ENCODE data around the gene C16orf95. TPM values are rescaled to one million over a fixed set of nuclear protein-coding genes. Genes with fewer than 3 reads are reported as not detected.

Gene C16orf95
- total RNA-seq, 2 donors from 2014 or later, result 0.91 to 8.0 TPM

DNA sequence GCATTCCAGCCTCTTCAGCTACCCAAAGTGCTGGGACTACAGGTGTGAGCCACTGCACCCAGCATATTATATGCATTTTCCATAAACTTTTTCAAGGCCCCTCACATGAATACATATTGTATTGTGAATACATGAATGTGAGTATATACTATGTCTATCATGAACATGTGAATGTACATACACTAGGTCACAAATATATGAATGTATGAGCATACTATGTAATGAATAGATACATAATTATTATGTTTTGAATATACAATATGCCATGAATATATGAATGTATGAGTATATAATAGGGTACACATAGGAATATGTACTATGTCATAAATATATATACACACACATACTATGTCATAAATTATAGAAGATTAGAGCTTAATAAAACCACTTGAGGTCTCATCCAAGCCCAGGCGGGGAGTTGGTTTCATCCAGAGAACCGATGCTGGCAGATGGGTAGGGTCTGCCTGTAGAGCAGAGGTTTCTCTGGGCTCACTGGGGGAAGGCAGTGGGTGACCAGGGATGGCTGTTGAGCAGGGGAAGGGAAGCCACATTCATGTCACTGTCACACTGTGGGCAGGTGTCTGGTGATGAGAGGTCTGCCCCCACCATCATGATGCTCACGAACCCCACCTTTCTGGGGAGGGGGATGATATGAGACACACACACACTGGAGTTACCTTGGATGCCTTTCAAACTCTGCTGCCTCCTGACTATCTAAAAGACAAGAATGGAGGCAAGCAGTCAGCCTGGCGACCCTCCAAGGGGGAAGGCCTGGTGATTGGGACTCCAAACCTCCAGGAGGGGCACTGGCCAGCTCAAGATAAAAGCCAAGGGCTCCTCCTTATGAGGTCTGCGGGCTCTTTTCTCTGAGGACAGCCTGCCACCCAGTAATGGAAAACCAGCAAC lies 7.3 kb downstream of the C16orf95 start:
- Histone ChIP-seq H3K4me1 (replicated peaks) (no peaks in the 10 kb centered on the region), H3K4me3 (no peak overlapping the region), H3K9me3 (no peaks in the 10 kb centered on the region), H3K36me3 (no peaks in the 10 kb centered on the region), H3K27me3 (replicated peaks; ENCODE audit: insufficient read depth) (no peaks in the 10 kb centered on the region), H3K27ac (no peak overlapping the region)
- DNase-seq (ENCODE audit: low spot score), result no peak
- intact Hi-C loops (cut with DNase I), result loop anchor here (10.0 kb wide), 1 partner anchor 185 kb away; the partner anchor contains the start of gene ZCCHC14
- WGBS, result 88% methylated on average over 5 of the region's 5 CpGs
- no peak for TF ChIP-seq POLR2AphosphoS5 (IDR thresholded peaks at IDR 0.05)
- no peak for TF ChIP-seq POLR2A (IDR thresholded peaks at IDR 0.05)
- TF ChIP-seq, protein P1, sequence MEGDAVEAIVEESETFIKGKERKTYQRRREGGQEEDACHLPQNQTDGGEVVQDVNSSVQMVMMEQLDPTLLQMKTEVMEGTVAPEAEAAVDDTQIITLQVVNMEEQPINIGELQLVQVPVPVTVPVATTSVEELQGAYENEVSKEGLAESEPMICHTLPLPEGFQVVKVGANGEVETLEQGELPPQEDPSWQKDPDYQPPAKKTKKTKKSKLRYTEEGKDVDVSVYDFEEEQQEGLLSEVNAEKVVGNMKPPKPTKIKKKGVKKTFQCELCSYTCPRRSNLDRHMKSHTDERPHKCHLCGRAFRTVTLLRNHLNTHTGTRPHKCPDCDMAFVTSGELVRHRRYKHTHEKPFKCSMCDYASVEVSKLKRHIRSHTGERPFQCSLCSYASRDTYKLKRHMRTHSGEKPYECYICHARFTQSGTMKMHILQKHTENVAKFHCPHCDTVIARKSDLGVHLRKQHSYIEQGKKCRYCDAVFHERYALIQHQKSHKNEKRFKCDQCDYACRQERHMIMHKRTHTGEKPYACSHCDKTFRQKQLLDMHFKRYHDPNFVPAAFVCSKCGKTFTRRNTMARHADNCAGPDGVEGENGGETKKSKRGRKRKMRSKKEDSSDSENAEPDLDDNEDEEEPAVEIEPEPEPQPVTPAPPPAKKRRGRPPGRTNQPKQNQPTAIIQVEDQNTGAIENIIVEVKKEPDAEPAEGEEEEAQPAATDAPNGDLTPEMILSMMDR (IDR thresholded peaks at IDR 0.05), result no peak

GRCh38 chr16:87308826-87309225 lies 8.4 kb downstream of the C16orf95 start:
- Histone ChIP-seq H3K27ac (no peak overlapping the region), H3K4me3 (no peak overlapping the region), H3K36me3 (no peaks in the 10 kb centered on the region), H3K4me1 (replicated peaks) (no peaks in the 10 kb centered on the region), H3K27me3 (replicated peaks; ENCODE audit: insufficient read depth) (no peaks in the 10 kb centered on the region), H3K9me3 (no peaks in the 10 kb centered on the region)
- no peak for DNase-seq (ENCODE audit: low spot score)
- TF ChIP-seq POLR2AphosphoS5 (IDR thresholded peaks at IDR 0.05), result no peak
- no peak for TF ChIP-seq POLR2A (IDR thresholded peaks at IDR 0.05)
- TF ChIP-seq, protein P1 (IDR thresholded peaks at IDR 0.05), result no peak
- intact Hi-C loops (cut with DNase I), result no loop called here
- WGBS, result 95% methylated on average over 4 of the region's 4 CpGs

GRCh38 chr16:87306516-87306915 lies 10.7 kb downstream of the C16orf95 start:
- TF ChIP-seq POLR2AphosphoS5 (IDR thresholded peaks at IDR 0.05) (no peak), POLR2A (IDR thresholded peaks at IDR 0.05) (no peak)
- TF ChIP-seq, protein P1 (IDR thresholded peaks at IDR 0.05), result no peak
- intact Hi-C loops (cut with DNase I), result no loop called here
- 78% methylated on average over 3 of the region's 3 CpGs for WGBS
- no peak overlapping the region for H3K27ac ChIP-seq
- H3K9me3 ChIP-seq, result no peaks in the 10 kb centered on the region
- no peak for DNase-seq (ENCODE audit: low spot score)
- H3K4me1 ChIP-seq (replicated peaks), result no peaks in the 10 kb centered on the region
- H3K4me3 ChIP-seq, result no peak overlapping the region
- H3K36me3 ChIP-seq, result no peaks in the 10 kb centered on the region
- H3K27me3 ChIP-seq (replicated peaks; ENCODE audit: insufficient read depth), result no peaks in the 10 kb centered on the region

DNA sequence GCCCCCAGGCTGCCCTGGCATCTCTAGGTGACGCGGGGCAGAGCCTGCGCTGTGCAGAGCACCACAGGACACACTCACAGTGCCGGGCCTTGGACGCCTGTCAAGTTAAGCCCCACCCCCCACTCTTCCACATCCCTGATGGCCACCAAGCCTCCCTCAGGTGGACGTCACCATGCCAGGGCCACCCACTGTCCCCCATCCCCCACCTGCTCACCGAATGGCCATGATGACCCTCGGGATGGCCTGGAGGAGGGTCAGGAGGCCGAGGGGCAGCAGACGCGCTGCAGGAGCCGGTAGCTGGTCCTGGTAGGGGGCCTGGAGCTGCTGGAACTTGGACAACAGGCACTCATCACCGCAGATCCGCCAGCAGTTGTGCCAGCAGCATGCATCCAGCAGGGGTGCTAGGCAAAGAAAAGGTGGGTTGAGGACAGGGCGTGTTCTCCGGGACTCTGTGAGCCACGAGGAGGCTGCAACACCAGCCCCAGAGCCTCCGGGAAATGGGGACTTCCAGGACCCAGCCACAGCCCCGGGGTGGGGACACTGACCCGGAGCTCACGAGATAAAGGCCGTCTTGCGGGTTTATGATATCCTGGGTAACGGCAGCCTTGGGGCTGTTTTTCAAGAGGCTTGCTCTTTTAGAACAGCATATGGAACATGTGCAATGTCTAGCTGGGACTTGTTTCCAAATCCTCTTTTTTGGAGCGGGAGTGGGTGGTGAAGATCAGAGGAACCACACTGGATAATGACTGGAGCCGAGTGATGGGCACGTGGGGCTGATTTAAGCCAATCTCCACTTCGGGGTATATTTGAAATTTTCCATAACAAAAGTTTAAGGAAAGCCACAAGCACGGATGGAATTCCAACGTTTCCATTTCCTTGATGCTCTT lies 11.4 kb downstream of the C16orf95 start:
- no peak for DNase-seq (ENCODE audit: low spot score)
- Histone ChIP-seq H3K27ac (no peak overlapping the region), H3K9me3 (no peaks in the 10 kb centered on the region), H3K4me3 (no peak overlapping the region), H3K36me3 (no peaks in the 10 kb centered on the region), H3K27me3 (replicated peaks; ENCODE audit: insufficient read depth) (no peaks in the 10 kb centered on the region), H3K4me1 (replicated peaks) (no peaks in the 10 kb centered on the region)
- TF ChIP-seq, protein P1 (IDR thresholded peaks at IDR 0.05), result no peak
- intact Hi-C loops (cut with DNase I), result no loop called here
- 57% methylated on average over 30 of the region's 30 CpGs for WGBS

Data from prostate gland (tissue), 2 donors.